WTC11 (cell line): ENCODE data around the gene MBD6.

Experiments
- CREB1 ChIP-seq: sonication (generic); formaldehyde crosslinking; IDR thresholded peaks from 2 replicates; pipeline ENCODE4 v1.8.0; 2023; ENCODE audit warnings: mild to moderate bottlenecking, missing genetic modification reagents
- TEAD1 ChIP-seq: sonication (generic); formaldehyde crosslinking; IDR thresholded peaks from 2 replicates; pipeline ENCODE4 v1.8.0; 2022; ENCODE audit warnings: mild to moderate bottlenecking, missing genetic modification reagents
- TF ChIP-seq, protein P1 (sequence below): fragments of 200-600 bp; IDR thresholded peaks from 2 replicates; pipeline ENCODE4 v1.8.0; 2022; ENCODE audit warnings: antibody characterized with exemption

- TF ChIP-seq, protein P1, sequence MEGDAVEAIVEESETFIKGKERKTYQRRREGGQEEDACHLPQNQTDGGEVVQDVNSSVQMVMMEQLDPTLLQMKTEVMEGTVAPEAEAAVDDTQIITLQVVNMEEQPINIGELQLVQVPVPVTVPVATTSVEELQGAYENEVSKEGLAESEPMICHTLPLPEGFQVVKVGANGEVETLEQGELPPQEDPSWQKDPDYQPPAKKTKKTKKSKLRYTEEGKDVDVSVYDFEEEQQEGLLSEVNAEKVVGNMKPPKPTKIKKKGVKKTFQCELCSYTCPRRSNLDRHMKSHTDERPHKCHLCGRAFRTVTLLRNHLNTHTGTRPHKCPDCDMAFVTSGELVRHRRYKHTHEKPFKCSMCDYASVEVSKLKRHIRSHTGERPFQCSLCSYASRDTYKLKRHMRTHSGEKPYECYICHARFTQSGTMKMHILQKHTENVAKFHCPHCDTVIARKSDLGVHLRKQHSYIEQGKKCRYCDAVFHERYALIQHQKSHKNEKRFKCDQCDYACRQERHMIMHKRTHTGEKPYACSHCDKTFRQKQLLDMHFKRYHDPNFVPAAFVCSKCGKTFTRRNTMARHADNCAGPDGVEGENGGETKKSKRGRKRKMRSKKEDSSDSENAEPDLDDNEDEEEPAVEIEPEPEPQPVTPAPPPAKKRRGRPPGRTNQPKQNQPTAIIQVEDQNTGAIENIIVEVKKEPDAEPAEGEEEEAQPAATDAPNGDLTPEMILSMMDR = no peak
- TF ChIP-seq TEAD1 (no peak), CREB1 (CRISPR knock-in tag) (no peak)
These were observed 5.4 kb upstream of the MBD6 start for GRCh38 chr12:57517187-57517586.
